ENCODE data around the gene MYH2. TPM values are rescaled to one million over a fixed set of nuclear protein-coding genes. Genes with fewer than 3 reads are reported as not detected.

Gene MYH2
- total and polyA plus RNA-seq, 9 donors: 4.1 to 53.3 (median 30.0) TPM

- no peaks in the 10 kb centered on the region for H3K4me1 ChIP-seq (ENCODE audit: control insufficient read depth, insufficient read depth, low read length)
- H3K4me3 ChIP-seq (ENCODE audit: low read length): no peak overlapping the region
- no peaks in the 10 kb centered on the region for H3K36me3 ChIP-seq (ENCODE audit: control insufficient read depth, insufficient read depth, low read length)
- DNase-seq: no peak
- no peaks in the 10 kb centered on the region for H3K27me3 ChIP-seq (ENCODE audit: control insufficient read depth, insufficient read depth, low read length)
- H3K9me3 ChIP-seq (replicated peaks; ENCODE audit: control insufficient read depth, low read depth, low read length): no peaks in the 10 kb centered on the region
- no CpG with 5 or more reads among the region's 1 CpG for WGBS (ENCODE audit: insufficient coverage)
- no peak overlapping the region for H3K27ac ChIP-seq (ENCODE audit: low read length)
These were observed 77.6 kb downstream of the MYH2 start for GRCh38 chr17:10471858-10472257.

Other genes with a start within 250 kb of the MYH2 start
- gene MYH13, start 176.7 kb downstream of the MYH2 start, total RNA-seq: 0.31 TPM
- gene MYH13, start 176.7 kb downstream of the MYH2 start, polyA plus RNA-seq (ENCODE audit: insufficient read depth in 1 of 8, insufficient read length in 8 of 8, low replicate concordance in 1 of 8): 1 to 10 TPM in 4 of 8 donors, under 1 TPM in 4; 0.66 to 1.4 (median 0.98) TPM
- 1,461 TPM for gene MYH8, start 127.7 kb downstream of the MYH2 start, total RNA-seq
- gene MYH8, start 127.7 kb downstream of the MYH2 start, polyA plus RNA-seq (ENCODE audit: insufficient read depth in 1 of 8, insufficient read length in 8 of 8, low replicate concordance in 1 of 8): 1,000 to 10,000 TPM in 5 of 8 donors, 100 to 1,000 TPM in 3; 397 to 1,862 (median 1,342) TPM
- gene MYH4, start 80.1 kb downstream of the MYH2 start, total RNA-seq: 0.09 TPM
- under 1 TPM; 0.20 to 0.56 (median 0.42) TPM for gene MYH4, start 80.1 kb downstream of the MYH2 start, polyA plus RNA-seq (ENCODE audit: insufficient read depth in 1 of 8, insufficient read length in 8 of 8, low replicate concordance in 1 of 8)
- gene MYH1, start 31.1 kb downstream of the MYH2 start, total RNA-seq: 3.4 TPM
- gene MYH1, start 31.1 kb downstream of the MYH2 start, polyA plus RNA-seq (ENCODE audit: insufficient read depth in 1 of 8, insufficient read length in 8 of 8, low replicate concordance in 1 of 8): 10 to 100 TPM in 4 of 8 donors, 1 to 10 TPM in 4; 4.1 to 18.4 (median 9.1) TPM
- gene MYH3, start 107.7 kb upstream of the MYH2 start, total RNA-seq: 10,246 TPM
- gene MYH3, start 107.7 kb upstream of the MYH2 start, polyA plus RNA-seq (ENCODE audit: insufficient read depth in 1 of 8, insufficient read length in 8 of 8, low replicate concordance in 1 of 8): over 10,000 TPM in 6 of 8 donors, 1,000 to 10,000 TPM in 2; 7,710 to 16,147 (median 12,206) TPM
- 26.8 TPM for gene SCO1, start 147.9 kb upstream of the MYH2 start, total RNA-seq
- 10 to 100 TPM; 22.2 to 25.9 (median 24.2) TPM for gene SCO1, start 147.9 kb upstream of the MYH2 start, polyA plus RNA-seq (ENCODE audit: insufficient read depth in 1 of 8, insufficient read length in 8 of 8, low replicate concordance in 1 of 8)
- 16.3 TPM for gene ADPRM, start 147.9 kb upstream of the MYH2 start, total RNA-seq
- gene ADPRM, start 147.9 kb upstream of the MYH2 start, polyA plus RNA-seq (ENCODE audit: insufficient read depth in 1 of 8, insufficient read length in 8 of 8, low replicate concordance in 1 of 8): 10 to 100 TPM; 14.7 to 18.4 (median 15.8) TPM
- gene TMEM220, start 180.4 kb upstream of the MYH2 start, total RNA-seq: 6.5 TPM
- 10 to 100 TPM in 3 of 8 donors, 1 to 10 TPM in 5; 5.1 to 13.4 (median 7.8) TPM for gene TMEM220, start 180.4 kb upstream of the MYH2 start, polyA plus RNA-seq (ENCODE audit: insufficient read depth in 1 of 8, insufficient read length in 8 of 8, low replicate concordance in 1 of 8)

Measured in muscle of leg (tissue), 11 donors.